AG09309 (cell line): ENCODE data around the gene NCSTN.
"Not testable (repeated sequence)": the region's sequence is repeated elsewhere in the genome, so short reads cannot be mapped to it uniquely, and the experiment has no call there.

Source experiments
- DNase-seq: peaks from one replicate; pipeline ENCODE4 v3.0.0-alpha.2; 2010; ENCODE audit warnings: low read depth
- H3K4me3 ChIP-seq: 2 replicates; pipeline ENCODE4 v1.5.1; 2011; ENCODE audit warnings: mild to moderate bottlenecking, low read depth, low read length, moderate library complexity; ENCODE audit not compliant: control insufficient read depth
- TF ChIP-seq, protein P1 (sequence below): IDR thresholded peaks from 2 replicates; pipeline ENCODE4 v1.5.1; 2011; ENCODE audit warnings: mild to moderate bottlenecking, low read depth, low read length, inconsistent platforms; ENCODE audit not compliant: insufficient read depth, control insufficient read depth; ENCODE audit errors: missing control alignments

Gene NCSTN

DNA sequence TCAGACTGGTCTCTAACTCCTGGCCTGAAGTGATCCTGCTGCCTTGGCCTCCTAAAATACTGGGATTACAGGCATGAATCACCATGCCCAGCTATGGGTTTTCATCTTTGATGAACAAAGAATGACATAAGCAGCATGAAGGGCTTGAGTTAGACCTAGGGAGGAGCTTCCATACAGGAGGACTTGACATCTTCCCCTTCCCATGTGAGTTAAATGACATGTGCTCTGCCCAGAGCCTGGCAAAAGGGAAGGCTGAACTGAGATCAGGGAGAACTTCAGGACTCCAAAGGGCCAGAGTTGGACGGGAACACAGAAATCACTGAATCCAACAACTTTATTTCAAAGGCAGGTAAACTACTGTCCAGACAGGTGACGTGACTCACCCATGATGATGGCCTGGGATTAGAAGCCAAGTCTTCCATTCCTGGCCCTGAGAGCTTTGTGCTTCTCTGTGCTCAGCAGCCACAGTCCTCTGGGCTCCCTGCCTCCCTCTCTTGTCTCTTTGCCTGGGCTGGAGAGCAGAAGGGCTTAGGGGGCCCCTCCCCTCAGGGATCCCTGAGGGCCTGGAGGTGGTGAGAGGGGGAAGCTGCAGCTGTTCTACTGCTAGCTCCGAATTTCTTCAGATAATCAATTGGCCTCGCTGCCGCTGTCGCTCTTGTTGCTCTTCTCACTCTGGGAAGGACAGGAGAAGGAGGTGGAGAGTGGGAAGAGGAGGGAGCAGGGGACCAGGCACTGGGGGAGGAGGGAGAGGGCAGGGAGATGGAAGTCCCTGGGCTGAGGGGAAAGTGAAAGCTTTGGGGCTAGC, 31.3 kb downstream of the NCSTN start:
- DNase-seq = no peak
- H3K4me3 ChIP-seq = no peak overlapping the region
- TF ChIP-seq, protein P1, sequence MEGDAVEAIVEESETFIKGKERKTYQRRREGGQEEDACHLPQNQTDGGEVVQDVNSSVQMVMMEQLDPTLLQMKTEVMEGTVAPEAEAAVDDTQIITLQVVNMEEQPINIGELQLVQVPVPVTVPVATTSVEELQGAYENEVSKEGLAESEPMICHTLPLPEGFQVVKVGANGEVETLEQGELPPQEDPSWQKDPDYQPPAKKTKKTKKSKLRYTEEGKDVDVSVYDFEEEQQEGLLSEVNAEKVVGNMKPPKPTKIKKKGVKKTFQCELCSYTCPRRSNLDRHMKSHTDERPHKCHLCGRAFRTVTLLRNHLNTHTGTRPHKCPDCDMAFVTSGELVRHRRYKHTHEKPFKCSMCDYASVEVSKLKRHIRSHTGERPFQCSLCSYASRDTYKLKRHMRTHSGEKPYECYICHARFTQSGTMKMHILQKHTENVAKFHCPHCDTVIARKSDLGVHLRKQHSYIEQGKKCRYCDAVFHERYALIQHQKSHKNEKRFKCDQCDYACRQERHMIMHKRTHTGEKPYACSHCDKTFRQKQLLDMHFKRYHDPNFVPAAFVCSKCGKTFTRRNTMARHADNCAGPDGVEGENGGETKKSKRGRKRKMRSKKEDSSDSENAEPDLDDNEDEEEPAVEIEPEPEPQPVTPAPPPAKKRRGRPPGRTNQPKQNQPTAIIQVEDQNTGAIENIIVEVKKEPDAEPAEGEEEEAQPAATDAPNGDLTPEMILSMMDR = no peak

DNA sequence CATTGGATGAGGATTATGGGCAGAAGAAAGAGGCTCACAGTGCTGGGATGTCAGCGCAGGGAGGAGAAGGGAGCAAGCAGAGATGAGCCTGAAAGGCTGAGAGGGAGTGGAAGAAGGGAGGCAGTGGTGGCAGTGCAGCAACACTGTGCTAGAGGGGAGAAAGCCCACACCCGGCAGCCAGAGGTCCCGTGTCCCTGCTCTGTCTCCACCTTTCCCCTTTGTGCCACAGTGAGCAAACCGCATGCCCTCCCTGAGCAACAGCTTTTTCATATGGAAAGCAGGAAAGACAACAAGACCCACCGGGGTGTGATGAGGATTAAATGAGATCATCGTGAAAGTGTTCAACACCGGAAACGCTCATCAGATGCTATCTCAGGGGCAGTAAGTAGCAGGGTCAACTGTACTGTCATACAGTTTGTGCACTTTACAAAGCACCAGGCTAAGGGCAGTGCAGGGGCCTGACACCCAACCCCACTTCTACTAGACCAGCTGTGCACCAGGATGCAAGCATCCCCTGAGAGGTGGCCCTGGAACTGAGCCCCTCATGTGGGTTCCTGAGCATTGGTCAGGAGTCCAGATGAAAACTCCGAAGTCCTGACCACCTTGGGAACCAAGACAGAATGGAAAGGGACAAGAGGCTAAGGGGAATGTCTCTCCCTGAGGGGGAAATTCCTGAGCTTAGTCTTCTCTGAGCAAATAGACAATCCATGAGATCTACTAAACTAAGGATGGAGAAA, 32.8 kb downstream of the NCSTN start:
- TF ChIP-seq, protein P1 = no peak
- no peak overlapping the region for H3K4me3 ChIP-seq
- DNase-seq = no peak

DNA sequence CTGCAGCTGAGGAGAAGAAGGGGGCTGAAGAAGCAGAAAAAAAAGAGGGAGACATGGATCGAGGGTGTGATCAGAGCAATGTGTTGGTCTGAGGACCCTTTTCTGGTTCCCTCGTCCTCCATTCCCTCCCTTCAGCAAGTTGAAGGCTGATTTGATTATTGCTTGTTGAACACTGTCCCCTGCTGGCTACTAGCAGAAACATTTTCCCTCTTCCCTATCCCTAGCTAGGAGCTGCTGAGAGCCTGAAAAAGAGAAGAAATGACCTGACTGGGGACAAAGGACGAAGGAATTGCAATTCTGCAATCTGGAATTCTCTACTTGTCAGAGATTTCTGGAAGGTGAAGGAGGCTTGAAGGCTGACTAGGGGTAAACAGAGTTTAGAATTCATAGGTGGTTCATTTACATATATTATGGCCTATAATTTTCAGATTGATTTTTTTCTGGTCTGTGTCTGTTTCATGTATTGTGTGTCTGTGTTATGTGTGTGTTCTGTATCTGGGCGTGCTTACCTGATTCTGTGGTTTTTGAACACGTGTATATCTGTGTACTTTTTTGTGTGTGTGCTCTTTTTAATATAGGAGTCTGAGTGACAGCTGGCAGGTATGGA, 33.4 kb downstream of the NCSTN start:
- no peak overlapping the region for H3K4me3 ChIP-seq
- TF ChIP-seq, protein P1 = peak; percentile 94
- peak; percentile 25 for DNase-seq

DNA sequence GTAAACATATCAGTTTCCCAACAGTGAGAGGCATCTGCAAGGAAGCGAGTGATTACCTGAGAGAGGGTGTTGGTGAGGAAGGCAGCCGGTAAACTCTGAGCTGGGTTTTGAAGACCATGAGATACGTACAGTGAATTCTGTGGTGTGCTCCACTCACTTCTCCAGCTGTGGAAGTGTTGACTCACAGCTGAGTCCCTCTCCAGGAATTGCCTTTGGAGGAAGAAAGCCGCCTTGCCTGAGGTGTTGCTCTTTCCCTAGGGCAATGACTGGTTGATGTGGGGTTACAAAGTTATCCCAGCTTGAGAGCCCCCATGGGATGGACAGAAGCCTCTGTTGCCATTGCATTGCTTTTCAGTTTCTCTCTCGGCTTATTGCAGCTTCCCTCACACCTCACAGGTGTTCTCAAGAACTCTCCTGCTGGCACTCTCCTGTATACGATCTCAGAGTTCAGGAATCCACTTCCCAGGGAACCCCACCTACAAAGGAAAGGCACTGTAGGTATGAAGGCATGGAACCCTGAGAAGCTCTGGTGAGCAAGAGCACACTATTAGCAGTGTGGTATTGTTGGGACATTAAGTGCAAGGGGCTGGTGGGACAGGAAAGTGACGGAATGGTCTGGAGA, 34.5 kb downstream of the NCSTN start:
- TF ChIP-seq, protein P1 = no peak
- no peak overlapping the region for H3K4me3 ChIP-seq
- DNase-seq = peak; percentile 17

DNA sequence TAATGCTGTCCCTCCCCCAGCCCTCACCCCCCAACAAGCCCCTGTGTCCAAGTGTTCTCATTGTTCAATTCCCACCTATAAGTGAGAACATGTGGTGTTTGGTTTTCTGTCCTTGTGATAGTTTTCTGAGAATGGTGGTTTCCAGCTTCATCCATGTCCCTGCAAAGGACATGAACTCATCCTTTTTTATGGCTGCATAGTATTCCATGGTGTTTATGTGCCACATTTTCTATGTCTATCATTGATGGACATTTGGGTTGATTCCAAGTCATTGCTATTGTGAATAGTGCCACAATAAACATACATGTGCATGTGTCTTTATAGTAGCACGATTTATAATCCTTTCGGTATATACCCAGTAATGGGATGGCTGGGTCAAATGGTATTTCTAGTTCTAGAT, 41.6 kb downstream of the NCSTN start:
- H3K4me3 ChIP-seq, DNase-seq: not testable (repeated sequence)

DNA sequence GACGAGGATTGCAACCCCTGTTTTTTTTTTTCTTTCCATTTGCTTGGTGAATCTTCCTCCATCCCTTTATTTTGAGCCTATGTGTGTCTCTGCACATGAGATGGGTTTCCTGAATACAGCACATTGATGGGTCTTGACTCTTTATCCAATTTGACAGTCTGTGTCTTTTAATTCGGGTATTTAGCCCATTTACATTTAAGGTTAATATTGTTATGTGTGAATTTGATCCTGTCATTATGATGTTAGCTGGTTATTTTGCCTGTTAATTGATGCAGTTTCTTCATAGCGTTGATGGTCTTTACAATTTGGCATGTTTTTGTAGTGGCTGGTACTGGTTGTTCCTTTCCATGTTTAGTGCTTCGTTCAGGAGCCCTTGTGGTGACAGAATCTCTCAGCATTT, 45.2 kb downstream of the NCSTN start:
- H3K4me3 ChIP-seq, DNase-seq: not testable (repeated sequence)

DNA sequence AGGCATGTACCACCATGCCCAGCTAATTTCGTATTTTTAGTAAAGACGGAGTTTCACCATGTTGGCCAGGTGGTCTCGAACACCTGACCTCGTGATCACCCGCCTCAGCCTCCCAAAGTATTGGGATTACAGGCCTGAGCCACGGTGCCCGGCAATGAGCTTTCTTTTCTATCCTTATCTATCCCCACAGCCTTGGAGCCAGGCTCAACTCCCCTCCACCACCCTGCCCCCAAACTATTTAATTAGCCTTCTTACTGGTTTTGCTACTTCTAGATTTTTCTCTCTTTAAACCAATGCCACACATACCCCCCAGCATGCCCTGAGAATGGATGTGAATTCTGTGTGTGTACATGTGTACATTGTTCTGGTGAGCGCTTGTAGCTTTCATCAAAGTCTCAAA, 51.5 kb downstream of the NCSTN start:
- no peak overlapping the region for H3K4me3 ChIP-seq
- DNase-seq = no peak
- TF ChIP-seq, protein P1 = no peak
